Right lobe of liver (tissue), 4 donors: ENCODE measurements around the gene FSD2.

Experiments
- POLR2A ChIP-seq: fragments of 450-650 bp; IDR thresholded peaks from one replicate; pipeline ENCODE4 v1.6.1; 2017; ENCODE audit warnings: antibody characterized with exemption, mild to moderate bottlenecking
- TF ChIP-seq, protein P1 (sequence below), 4 donors: fragments of 200-600 bp in 3 of 4; fragments of 450-650 bp in 1 of 4; IDR thresholded peaks; one replicate each; pipeline versions ENCODE4 v1.5.1 to v1.8.0; 2016 to 2022; ENCODE audit warnings: antibody characterized with exemption in 4 of 4, mild to moderate bottlenecking in 2 of 4
- donor health status: DM: no; HTN: no; CAD: no.
- donor health status: DM: no; HTN: no; CAD: no.
- donor health status: DM: no; HTN: yes; CAD: no.

DNA sequence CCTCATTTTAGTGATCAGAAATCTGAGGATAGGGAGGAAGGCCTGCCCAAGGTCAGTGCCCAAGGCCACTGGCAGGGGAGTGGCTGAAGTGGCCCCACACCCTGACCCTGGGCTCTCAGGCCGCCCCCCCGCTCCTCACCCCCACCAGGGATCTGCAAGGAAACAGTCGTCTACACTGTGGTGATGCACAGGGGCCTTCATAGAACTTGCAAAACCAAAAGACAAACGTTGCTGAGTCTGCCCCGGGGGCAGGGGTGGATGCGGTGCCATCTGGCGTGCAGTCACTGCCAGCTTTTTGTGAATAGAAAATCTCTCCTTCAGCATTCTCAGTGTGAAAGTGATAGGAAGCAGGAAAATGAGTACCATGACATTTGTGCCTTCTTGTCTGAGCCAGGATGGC lies 44.9 kb upstream of the FSD2 start:
- TF ChIP-seq, protein P1, sequence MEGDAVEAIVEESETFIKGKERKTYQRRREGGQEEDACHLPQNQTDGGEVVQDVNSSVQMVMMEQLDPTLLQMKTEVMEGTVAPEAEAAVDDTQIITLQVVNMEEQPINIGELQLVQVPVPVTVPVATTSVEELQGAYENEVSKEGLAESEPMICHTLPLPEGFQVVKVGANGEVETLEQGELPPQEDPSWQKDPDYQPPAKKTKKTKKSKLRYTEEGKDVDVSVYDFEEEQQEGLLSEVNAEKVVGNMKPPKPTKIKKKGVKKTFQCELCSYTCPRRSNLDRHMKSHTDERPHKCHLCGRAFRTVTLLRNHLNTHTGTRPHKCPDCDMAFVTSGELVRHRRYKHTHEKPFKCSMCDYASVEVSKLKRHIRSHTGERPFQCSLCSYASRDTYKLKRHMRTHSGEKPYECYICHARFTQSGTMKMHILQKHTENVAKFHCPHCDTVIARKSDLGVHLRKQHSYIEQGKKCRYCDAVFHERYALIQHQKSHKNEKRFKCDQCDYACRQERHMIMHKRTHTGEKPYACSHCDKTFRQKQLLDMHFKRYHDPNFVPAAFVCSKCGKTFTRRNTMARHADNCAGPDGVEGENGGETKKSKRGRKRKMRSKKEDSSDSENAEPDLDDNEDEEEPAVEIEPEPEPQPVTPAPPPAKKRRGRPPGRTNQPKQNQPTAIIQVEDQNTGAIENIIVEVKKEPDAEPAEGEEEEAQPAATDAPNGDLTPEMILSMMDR (IDR thresholded peaks at IDR 0.05), result no peak
- no peak for TF ChIP-seq POLR2A
